GM18520 (cell line): ENCODE results near the gene NTN1.

ENCODE experiments used
- ATAC-seq: cut with Tn5 transposase; IDR thresholded peaks from one replicate; pipeline ENCODE4 v1.9.1; 2021; ENCODE audit not compliant: unreplicated experiment

NTN1 gene

GRCh38 chr17:9266697-9267117 lies 245.4 kb downstream of the NTN1 start:
- ATAC-seq: no peak

GRCh38 chr17:9268546-9268945 lies 247.2 kb downstream of the NTN1 start:
- no peak for ATAC-seq

- ATAC-seq: no peak
These were observed 248.2 kb downstream of the NTN1 start for GRCh38 chr17:9269350-9270035.

GRCh38 chr17:9270921-9271320 lies 249.6 kb downstream of the NTN1 start:
- no peak for ATAC-seq

- no peak for ATAC-seq
These were observed 250.7 kb downstream of the NTN1 start for GRCh38 chr17:9271989-9272388.

- ATAC-seq: no peak
These were observed 251.3 kb downstream of the NTN1 start for GRCh38 chr17:9272501-9273200.

- no peak for ATAC-seq
These were observed 252.4 kb downstream of the NTN1 start for GRCh38 chr17:9273428-9274391.

- no peak for ATAC-seq
These were observed 253.7 kb downstream of the NTN1 start for GRCh38 chr17:9274973-9275372.

- ATAC-seq: no peak
These were observed 258.6 kb downstream of the NTN1 start for GRCh38 chr17:9279893-9280292.

- no peak for ATAC-seq
These were observed 262.6 kb downstream of the NTN1 start for GRCh38 chr17:9283909-9284308.

GRCh38 chr17:9284884-9285283 lies 263.6 kb downstream of the NTN1 start:
- no peak for ATAC-seq

GRCh38 chr17:9285602-9286427 lies 264.5 kb downstream of the NTN1 start:
- ATAC-seq: no peak

- ATAC-seq: no peak
These were observed 265.1 kb downstream of the NTN1 start for GRCh38 chr17:9286434-9286833.

- ATAC-seq: no peak
These were observed 266.0 kb downstream of the NTN1 start for GRCh38 chr17:9287306-9287705.

GRCh38 chr17:9290226-9290613 lies 268.9 kb downstream of the NTN1 start:
- no peak for ATAC-seq

GRCh38 chr17:9291912-9292560 lies 270.7 kb downstream of the NTN1 start:
- ATAC-seq: no peak

GRCh38 chr17:9292561-9292941 lies 271.2 kb downstream of the NTN1 start:
- no peak for ATAC-seq
